Activated effector memory CD4-positive, alpha-beta T cell treated with Interleukin-2 at 50 U/mL for 16 hours (primary cell): ENCODE measurements around the gene GIT1.
"Not testable (repeated sequence)": the region's sequence is repeated elsewhere in the genome, so short reads cannot be mapped to it uniquely, and the experiment has no call there.

Experiments
- DNase-seq: peaks from one replicate; pipeline ENCODE4 v3.0.0-alpha.2; 2020

GIT1 gene

GRCh38 chr17:29565643-29566472 is 23.6 kb downstream of the GIT1 start:
- peak; percentile 62 for DNase-seq

- no peak for DNase-seq
Measured at GRCh38 chr17:29563816-29564215, 25.6 kb downstream of the GIT1 start.

GRCh38 chr17:29562615-29563014 is 26.8 kb downstream of the GIT1 start:
- DNase-seq = no peak

- no peak for DNase-seq
Measured at GRCh38 chr17:29561554-29562517, 27.6 kb downstream of the GIT1 start.

GRCh38 chr17:29560316-29560715 is 29.1 kb downstream of the GIT1 start:
- no peak for DNase-seq

GRCh38 chr17:29559640-29560039 is 29.8 kb downstream of the GIT1 start:
- DNase-seq = no peak

- not testable (repeated sequence) for DNase-seq
Measured at GRCh38 chr17:29558139-29558538, 31.3 kb downstream of the GIT1 start.

- DNase-seq = no peak
Measured at GRCh38 chr17:29557739-29558116, 31.7 kb downstream of the GIT1 start.

- DNase-seq = no peak
Measured at GRCh38 chr17:29557085-29557738, 32.2 kb downstream of the GIT1 start.

- no peak for DNase-seq
Measured at GRCh38 chr17:29555840-29556239, 33.6 kb downstream of the GIT1 start.

GRCh38 chr17:29549177-29549923 is 40.1 kb downstream of the GIT1 start:
- DNase-seq = no peak

GRCh38 chr17:29546830-29547229 is 42.6 kb downstream of the GIT1 start:
- no peak for DNase-seq

GRCh38 chr17:29546085-29546484 is 43.4 kb downstream of the GIT1 start:
- DNase-seq = no peak

GRCh38 chr17:29544066-29544465 is 45.4 kb downstream of the GIT1 start:
- no peak for DNase-seq

GRCh38 chr17:29533976-29534375 is 55.5 kb downstream of the GIT1 start:
- no peak for DNase-seq

GRCh38 chr17:29526322-29526721 is 63.1 kb downstream of the GIT1 start:
- DNase-seq = no peak

- DNase-seq = no peak
Measured at GRCh38 chr17:29524692-29525091, 64.8 kb downstream of the GIT1 start.
